ENCODE measurements around the gene OR1K1.

OR1K1 gene

DNA sequence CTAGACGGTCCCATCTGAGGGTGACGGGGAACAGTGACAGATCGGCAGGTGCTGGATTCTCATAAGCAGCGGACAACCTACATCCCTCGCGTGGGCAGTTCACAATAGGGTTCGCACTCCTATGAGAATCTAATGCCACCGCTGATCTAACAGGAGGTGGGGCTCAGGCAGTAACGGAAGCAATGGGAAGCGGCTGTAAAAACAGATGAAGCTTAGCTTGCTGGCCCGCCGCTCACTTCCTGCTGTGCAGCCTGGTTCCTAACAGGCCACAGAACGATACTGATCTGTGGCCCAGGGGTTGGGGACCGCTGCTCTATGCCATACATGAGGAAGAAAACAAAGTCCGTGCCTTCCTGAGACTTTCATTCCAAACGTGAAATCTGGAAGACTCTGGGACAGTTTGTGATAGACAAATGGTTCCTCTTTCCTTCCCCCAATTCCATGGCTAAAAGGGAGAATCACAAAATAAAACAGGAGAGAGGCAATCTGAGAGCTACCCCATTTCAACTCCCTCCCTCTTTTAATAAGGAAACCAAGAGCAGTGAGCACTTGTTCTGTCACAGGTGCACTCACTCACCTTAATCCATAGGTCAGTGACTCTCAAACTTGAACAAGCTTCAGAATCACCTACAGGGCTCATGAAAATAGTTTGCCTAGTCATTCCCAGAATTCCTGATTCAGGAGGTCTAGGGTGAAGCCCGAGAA is 16.4 kb downstream of the OR1K1 start:
- Histone ChIP-seq H3K9me2 (replicated peaks; ENCODE audit: control insufficient read depth, low read length) (no peaks in the 10 kb centered on the region), H3K4me3 (ENCODE audit: low read length) (no peak overlapping the region), H3K79me2 (ENCODE audit: control insufficient read depth, low read length) (peaks cover 2% of the 10 kb centered on the region; the same call in 1 of the 2 replicates), H4K20me1 (ENCODE audit: control insufficient read depth, insufficient read depth, low read depth, low read length) (no peaks in the 10 kb centered on the region), H3K4me1 (ENCODE audit: control insufficient read depth, low read length) (no peaks in the 10 kb centered on the region), H3K4me2 (ENCODE audit: low read length) (no peak overlapping the region), H3K27ac (ENCODE audit: low read depth, low read length) (no peak overlapping the region), H3K27me3 (ENCODE audit: control insufficient read depth, low read length) (no peaks in the 10 kb centered on the region), H3F3A (ENCODE audit: control insufficient read depth, insufficient read depth) (peaks cover 4% of the 10 kb centered on the region; the same call in 1 of the 2 replicates), H3K36me3 (ENCODE audit: control insufficient read depth, low read length) (peaks cover 36% of the 10 kb centered on the region), H3K9me3 (ENCODE audit: control insufficient read depth, insufficient read depth, low read length) (no peaks in the 10 kb centered on the region)
- no peak for TF ChIP-seq EZH2phosphoT487 (IDR thresholded peaks at IDR 0.05; ENCODE audit: borderline replicate concordance, low read length)
- TF ChIP-seq, protein P1, sequence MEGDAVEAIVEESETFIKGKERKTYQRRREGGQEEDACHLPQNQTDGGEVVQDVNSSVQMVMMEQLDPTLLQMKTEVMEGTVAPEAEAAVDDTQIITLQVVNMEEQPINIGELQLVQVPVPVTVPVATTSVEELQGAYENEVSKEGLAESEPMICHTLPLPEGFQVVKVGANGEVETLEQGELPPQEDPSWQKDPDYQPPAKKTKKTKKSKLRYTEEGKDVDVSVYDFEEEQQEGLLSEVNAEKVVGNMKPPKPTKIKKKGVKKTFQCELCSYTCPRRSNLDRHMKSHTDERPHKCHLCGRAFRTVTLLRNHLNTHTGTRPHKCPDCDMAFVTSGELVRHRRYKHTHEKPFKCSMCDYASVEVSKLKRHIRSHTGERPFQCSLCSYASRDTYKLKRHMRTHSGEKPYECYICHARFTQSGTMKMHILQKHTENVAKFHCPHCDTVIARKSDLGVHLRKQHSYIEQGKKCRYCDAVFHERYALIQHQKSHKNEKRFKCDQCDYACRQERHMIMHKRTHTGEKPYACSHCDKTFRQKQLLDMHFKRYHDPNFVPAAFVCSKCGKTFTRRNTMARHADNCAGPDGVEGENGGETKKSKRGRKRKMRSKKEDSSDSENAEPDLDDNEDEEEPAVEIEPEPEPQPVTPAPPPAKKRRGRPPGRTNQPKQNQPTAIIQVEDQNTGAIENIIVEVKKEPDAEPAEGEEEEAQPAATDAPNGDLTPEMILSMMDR (IDR thresholded peaks at IDR 0.05; ENCODE audit: low read depth, low read length, poor library complexity, severe bottlenecking): no peak

DNA sequence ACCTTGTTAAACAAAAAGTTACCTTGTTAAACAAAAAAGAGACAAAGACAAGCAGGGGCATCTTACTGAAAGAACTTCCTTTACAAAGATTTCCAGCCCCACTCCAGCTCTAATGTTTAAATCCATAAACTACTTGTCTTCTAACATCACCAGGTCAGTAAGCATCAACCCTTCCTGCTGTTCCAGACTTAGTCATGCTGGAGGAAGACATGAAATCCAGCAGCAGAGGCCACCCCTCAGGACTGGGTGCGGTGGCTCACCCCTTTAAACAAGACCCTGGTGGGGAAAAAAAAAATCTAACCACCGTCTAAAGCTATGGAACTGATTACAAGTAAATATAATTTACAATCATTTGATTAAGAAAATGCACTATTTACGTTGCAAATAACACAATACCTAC is 19.4 kb downstream of the OR1K1 start:
- H3F3A ChIP-seq (ENCODE audit: control insufficient read depth, insufficient read depth): peaks cover 4% of the 10 kb centered on the region; the same call in 1 of the 2 replicates
- no peak overlapping the region for H3K4me2 ChIP-seq (ENCODE audit: low read length)
- TF ChIP-seq, protein P1 (IDR thresholded peaks at IDR 0.05; ENCODE audit: low read depth, low read length, poor library complexity, severe bottlenecking): no peak
- TF ChIP-seq EZH2phosphoT487 (IDR thresholded peaks at IDR 0.05; ENCODE audit: borderline replicate concordance, low read length): no peak
- no peaks in the 10 kb centered on the region for H3K4me1 ChIP-seq (ENCODE audit: control insufficient read depth, low read length)
- H3K4me3 ChIP-seq (ENCODE audit: low read length): no peak overlapping the region
- no peaks in the 10 kb centered on the region for H3K9me2 ChIP-seq (replicated peaks; ENCODE audit: control insufficient read depth, low read length)
- no peaks in the 10 kb centered on the region for H3K27me3 ChIP-seq (ENCODE audit: control insufficient read depth, low read length)
- no peaks in the 10 kb centered on the region for H4K20me1 ChIP-seq (ENCODE audit: control insufficient read depth, insufficient read depth, low read depth, low read length)
- peaks cover 9% of the 10 kb centered on the region for H3K79me2 ChIP-seq (ENCODE audit: control insufficient read depth, low read length)
- no peak overlapping the region for H3K27ac ChIP-seq (ENCODE audit: low read depth, low read length)
- H3K36me3 ChIP-seq (ENCODE audit: control insufficient read depth, low read length): peaks cover 65% of the 10 kb centered on the region
- no peaks in the 10 kb centered on the region for H3K9me3 ChIP-seq (ENCODE audit: control insufficient read depth, insufficient read depth, low read length)

DNA sequence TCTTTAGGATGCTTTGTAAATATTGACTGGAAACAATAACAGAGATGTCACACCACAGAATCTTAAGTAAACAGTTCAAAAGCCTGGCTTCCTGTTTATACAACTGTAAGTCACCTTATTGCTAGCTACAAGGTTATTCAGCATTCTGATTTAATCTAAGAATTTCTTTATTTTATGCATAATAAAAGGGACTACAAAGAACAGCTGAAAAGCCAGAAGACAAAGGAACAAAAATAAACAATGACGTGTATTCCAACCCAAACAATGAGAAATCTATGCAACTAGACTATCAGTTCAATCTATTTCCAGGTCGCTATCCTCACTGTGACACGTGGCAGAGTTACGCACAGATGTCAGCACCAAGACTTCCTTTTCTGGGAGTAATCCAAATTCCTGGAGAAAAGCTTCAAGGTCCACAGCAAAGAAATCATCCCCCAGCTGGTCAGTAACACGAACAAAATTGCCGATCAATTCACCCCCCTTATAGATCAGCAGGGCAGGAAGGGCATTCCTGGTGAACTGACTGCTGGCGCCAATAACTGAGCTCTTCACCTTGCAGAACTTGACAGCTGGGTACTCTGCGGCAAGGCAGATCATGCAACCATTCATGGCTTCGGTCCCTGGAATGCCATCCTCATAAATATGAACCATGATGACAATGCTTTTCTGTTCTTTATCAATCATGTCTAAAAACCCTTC is 20.0 kb downstream of the OR1K1 start:
- no peak for TF ChIP-seq EZH2phosphoT487 (IDR thresholded peaks at IDR 0.05; ENCODE audit: borderline replicate concordance, low read length)
- TF ChIP-seq, protein P1 (IDR thresholded peaks at IDR 0.05; ENCODE audit: low read depth, low read length, poor library complexity, severe bottlenecking): no peak
- H3K36me3 ChIP-seq (ENCODE audit: control insufficient read depth, low read length): peaks cover 71% of the 10 kb centered on the region
- H3K9me3 ChIP-seq (ENCODE audit: control insufficient read depth, insufficient read depth, low read length): no peaks in the 10 kb centered on the region
- H3F3A ChIP-seq (ENCODE audit: control insufficient read depth, insufficient read depth): peaks cover 4% of the 10 kb centered on the region; the same call in 1 of the 2 replicates
- H3K4me2 ChIP-seq (ENCODE audit: low read length): no peak overlapping the region
- no peaks in the 10 kb centered on the region for H3K4me1 ChIP-seq (ENCODE audit: control insufficient read depth, low read length)
- H3K27me3 ChIP-seq (ENCODE audit: control insufficient read depth, low read length): no peaks in the 10 kb centered on the region
- H3K79me2 ChIP-seq (ENCODE audit: control insufficient read depth, low read length): peaks cover 15% of the 10 kb centered on the region
- no peak overlapping the region for H3K27ac ChIP-seq (ENCODE audit: low read depth, low read length)
- no peaks in the 10 kb centered on the region for H4K20me1 ChIP-seq (ENCODE audit: control insufficient read depth, insufficient read depth, low read depth, low read length)
- no peaks in the 10 kb centered on the region for H3K9me2 ChIP-seq (replicated peaks; ENCODE audit: control insufficient read depth, low read length)
- no peak overlapping the region for H3K4me3 ChIP-seq (ENCODE audit: low read length)
